Keratinocyte (primary cell): ENCODE measurements around the gene P4HA3.

ENCODE experiments used
- CTCF ChIP-seq, 3 experiments: IDR thresholded peaks in 1 of 3; conservative IDR thresholded peaks in 1 of 3; optimal IDR thresholded peaks in 1 of 3; 2 replicates in 2 of 3; 3 replicates in 1 of 3; pipeline versions ENCODE3 to v1.5.1; 2011; ENCODE audit warnings: low read length in 3 of 3, mild to moderate bottlenecking in 3 of 3, moderate library complexity in 2 of 3, control low read depth in 1 of 3, inconsistent platforms in 1 of 3; ENCODE audit not compliant: insufficient read depth in 2 of 3; ENCODE audit errors: extremely low read depth in 1 of 3
- EZH2 ChIP-seq: IDR thresholded peaks from one replicate; pipeline ENCODE4 v1.6.1; 2012; ENCODE audit warnings: inconsistent platforms, mild to moderate bottlenecking, low read length, moderate library complexity

- no peak for TF ChIP-seq CTCF (optimal IDR thresholded peaks at IDR 0.05 in 1 of 3, IDR thresholded peaks at IDR 0.05 in 1 of 3, conservative IDR thresholded peaks at IDR 0.05 in 1 of 3; ENCODE audit: extremely low read depth in 1 of 3, insufficient read depth in 2 of 3, low read length in 3 of 3)
- no peak for TF ChIP-seq EZH2
Observed at GRCh38 chr11:74279256-74279655, 32.2 kb downstream of the P4HA3 start.
